A549 treated with GW870086 at 1 μM for 4 hours (cell line): ENCODE data around the gene SLC25A25. TPM values are rescaled to one million over a fixed set of nuclear protein-coding genes. Genes with fewer than 3 reads are reported as not detected.

ENCODE experiments used
- total RNA-seq: library from RNA; stranded (reverse); fragments of 200-300 nt; extraction: Qiagen RNA extraction; gene quantifications from 5 replicates; pipeline ENCODE4 v1.2.3, GENCODE V29; 2022; ENCODE audit warnings: low read depth

SLC25A25 gene
- 7.2 to 8.7 TPM (median 8.0 TPM) in 5 replicates for total RNA-seq

DNA sequence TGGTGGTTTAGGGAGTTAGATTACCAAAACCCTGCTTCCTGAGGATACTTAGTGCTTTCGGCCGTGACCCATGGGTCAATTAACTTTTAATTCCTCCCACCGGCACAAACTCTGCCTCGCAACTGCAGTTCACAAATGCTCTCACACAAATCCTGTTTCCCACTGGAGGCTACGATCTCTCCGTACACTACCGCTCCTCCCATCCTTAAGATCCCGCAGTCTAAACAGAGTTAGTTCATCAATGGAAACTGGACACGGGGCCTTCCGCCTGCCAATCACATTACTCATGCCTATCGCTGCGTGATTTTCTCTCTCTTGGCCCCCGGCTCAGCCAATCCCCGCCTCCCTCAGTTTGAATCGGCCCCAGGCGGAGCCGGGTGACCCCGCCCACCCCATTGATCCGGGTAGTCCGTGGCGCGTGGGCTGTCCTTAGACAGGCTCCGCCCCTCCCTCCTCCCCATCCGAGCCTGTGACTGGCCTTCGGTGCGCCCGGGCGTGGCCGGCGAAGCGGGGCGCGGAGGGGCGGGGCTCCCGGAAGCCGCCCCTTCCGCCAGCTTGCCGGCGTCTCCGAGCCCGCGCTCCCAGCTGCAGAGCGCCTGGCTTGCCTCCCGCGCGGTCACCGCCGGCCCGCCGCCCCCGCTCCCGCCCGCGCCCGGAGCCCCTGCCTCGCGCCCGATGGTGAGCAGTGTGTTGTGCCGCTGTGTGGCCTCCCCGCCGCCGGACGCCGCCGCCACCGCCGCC is at the start of gene SLC25A25:
Gene SLC25A25, plus strand, starts transcription at position 588 of the 741 bp plus-strand sequence. Its CDS starts 88 bp downstream, at position 676.

DNA sequence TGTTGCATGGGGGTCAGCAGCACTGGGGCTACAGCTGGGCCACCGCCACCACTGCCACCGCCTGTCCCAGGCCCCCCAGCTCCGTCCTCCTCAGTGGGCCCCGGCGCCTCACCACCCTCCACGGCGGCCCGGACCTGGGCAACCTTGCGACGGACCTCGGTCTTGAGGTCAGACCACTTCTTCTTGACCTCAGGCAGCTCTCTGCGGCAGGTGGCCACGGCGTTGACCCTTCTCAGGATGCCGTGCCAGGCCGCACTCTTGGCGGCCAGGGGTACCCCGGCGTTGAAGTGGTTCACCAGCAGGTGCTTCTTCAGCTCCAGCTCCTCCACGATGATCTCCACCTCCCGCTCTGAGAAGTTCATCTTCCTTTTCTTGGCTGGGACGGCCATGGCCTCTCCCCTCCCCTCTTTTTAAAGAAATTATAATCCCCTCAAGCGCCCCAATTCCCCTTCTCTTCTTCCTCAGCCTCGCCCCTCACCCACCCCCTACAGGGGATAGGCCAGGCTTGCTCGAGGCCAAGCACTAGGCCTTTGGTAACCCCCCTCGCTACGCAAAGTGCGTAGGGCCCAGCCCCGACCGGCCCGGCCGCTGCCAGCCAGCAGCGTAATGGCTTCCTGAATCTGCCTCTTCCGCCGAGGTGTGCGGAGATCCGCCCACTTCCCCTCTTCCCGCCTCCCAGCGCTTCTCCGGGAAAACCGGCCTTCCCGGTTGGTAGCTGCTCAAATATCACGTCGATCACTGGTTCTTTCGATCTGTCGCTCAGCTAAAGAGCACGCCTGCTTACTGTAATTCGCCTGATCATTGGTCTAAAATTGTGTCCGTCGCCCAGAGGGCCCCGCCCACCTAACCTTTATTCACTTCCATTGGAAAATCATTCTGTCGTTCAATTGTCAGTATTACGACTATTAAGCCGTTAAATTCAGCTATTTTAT is 1.1 kb upstream of the SLC25A25 start, which contains the start of gene NAIF1:
Gene NAIF1, minus strand, starts transcription at position 608 of the 932 bp plus-strand sequence. Its CDS starts 219 bp downstream, at position 389.

DNA sequence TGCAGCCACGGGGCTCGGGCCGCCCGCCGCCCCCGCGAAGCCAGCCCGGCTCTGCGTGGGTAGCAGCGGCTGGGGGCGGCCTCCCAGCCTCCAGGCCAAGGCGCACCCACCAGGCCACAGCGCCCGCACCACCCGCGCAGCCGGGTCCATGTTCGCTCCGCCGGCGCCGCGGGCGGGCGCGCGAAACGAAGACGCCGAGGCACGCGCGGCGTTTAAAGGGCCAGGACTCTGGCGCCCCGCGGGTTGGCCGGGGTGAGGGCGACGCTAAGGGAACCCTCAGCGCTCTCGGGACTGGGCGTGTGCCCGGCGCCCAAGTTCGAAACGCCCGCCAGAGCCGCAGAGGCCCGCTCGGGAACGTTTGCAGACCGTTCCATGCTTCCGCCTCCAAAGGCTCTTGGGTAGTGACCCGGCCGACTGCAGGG is 59.5 kb downstream of the SLC25A25 start, which contains the start of gene PTGES2:
Gene PTGES2, minus strand, starts transcription at position 162 of the 422 bp plus-strand sequence. Its CDS starts 12 bp downstream, at position 150.

GRCh38 chr9:128149001-128149701 is 81.1 kb downstream of the SLC25A25 start, which contains the start of gene LCN2:
Gene LCN2 (plus strand): TSS chr9:128149453. CDS start chr9:128149526, 73 bp downstream.

Other genes starting within 250 kb of the SLC25A25 start
- gene ENG, start 213.6 kb upstream of the SLC25A25 start, total RNA-seq, result 0.12 to 0.29 TPM (median 0.16 TPM) in 5 replicates
- 43.0 to 83.4 TPM (median 76.2 TPM) in 5 replicates for gene AK1, start 190.6 kb upstream of the SLC25A25 start, total RNA-seq
- 17.8 to 24.7 TPM (median 20.3 TPM) in 5 replicates for gene ST6GALNAC6, start 168.6 kb upstream of the SLC25A25 start, total RNA-seq
- 13.8 to 20.6 TPM (median 18.1 TPM) in 5 replicates for gene ST6GALNAC4, start 151.2 kb upstream of the SLC25A25 start, total RNA-seq
- 1.3 to 3.3 TPM (median 1.8 TPM) in 5 replicates for gene PIP5KL1, start 137.5 kb upstream of the SLC25A25 start, total RNA-seq
- gene DPM2, start 130.4 kb upstream of the SLC25A25 start, total RNA-seq, result 36.4 to 43.7 TPM (median 41.9 TPM) in 5 replicates
- 45.8 to 67.1 TPM (median 58.6 TPM) in 5 replicates for gene EEIG1, start 87.2 kb upstream of the SLC25A25 start, total RNA-seq
- 4.5 to 6.9 TPM (median 6.4 TPM) in 5 replicates for gene NAIF1, start 912 bp upstream of the SLC25A25 start, total RNA-seq
- 67.6 to 98.4 TPM (median 91.8 TPM) in 5 replicates for gene PTGES2, start 59.5 kb downstream of the SLC25A25 start, total RNA-seq
- gene LCN2, start 81.2 kb downstream of the SLC25A25 start, total RNA-seq, result 2.4 to 6.8 TPM (median 3.2 TPM) in 5 replicates
- gene BBLN, start 92.0 kb downstream of the SLC25A25 start, total RNA-seq, result 48.4 to 68.9 TPM (median 61.7 TPM) in 5 replicates
- gene CIZ1, start 123.3 kb downstream of the SLC25A25 start, total RNA-seq, result 69.8 to 91.7 TPM (median 80.7 TPM) in 5 replicates
- gene DNM1, start 135.1 kb downstream of the SLC25A25 start, total RNA-seq, result 80.7 to 101 TPM (median 88.4 TPM) in 5 replicates
- 37.3 to 51.1 TPM (median 46.7 TPM) in 5 replicates for gene GOLGA2, start 207.8 kb downstream of the SLC25A25 start, total RNA-seq
- gene SWI5, start 208.0 kb downstream of the SLC25A25 start, total RNA-seq, result 42.0 to 55.1 TPM (median 43.8 TPM) in 5 replicates